Measurements from ENCODE around the gene TPCN1. TPM values are rescaled to one million over a fixed set of nuclear protein-coding genes. Genes with fewer than 3 reads are reported as not detected.

Gene TPCN1
- 7.6 and 17.0 TPM in 2 replicates for total RNA-seq (2014; rRNA removed; shearing (Covaris generic))

DNA sequence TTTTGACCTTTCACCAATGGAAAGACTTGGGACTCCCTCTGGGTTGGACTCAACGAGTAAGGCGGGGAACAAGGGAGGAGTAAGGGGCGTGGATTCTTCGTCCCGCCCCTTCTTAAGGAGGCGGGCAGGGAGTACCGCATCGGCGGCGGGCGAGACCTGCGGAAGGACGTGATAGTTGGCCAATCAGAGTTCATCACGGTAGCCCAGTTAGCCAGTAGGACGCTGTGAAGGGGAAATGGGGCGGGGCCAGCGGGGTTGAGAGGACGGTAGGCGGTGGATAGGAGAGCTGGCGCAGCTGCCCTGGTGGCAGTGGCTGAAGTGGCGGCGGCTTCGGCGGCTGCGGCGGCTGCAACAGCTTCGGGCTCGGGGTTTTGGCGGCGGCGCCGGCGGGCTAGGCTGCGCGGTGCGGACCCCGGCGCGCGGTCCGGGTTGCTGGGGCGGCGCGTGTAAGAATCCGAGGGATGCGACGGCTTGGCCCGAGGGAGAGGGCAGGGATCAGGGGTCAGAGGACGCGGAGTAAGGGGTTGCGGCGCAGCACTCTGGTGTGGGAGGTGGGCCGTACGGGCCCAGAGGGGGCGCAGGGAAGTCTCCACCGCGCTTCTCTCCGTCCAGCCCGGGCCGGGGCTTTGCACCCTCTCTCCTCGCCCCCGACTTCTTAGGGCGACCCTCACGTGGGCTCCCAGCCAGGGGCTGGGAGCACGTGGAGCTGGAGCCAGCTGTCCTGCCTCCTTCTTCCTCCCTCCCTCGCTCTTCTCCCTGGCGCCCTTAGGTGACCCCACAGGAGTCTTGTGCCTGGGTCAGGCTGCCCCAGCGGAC lies at the start of gene TPCN1:
TSS of gene TPCN1 (plus strand) at position 284 of the 816 bp plus-strand sequence. CDS start 5,389 bp downstream, outside the sequence.
- H3K27ac ChIP-seq = peak within 1 kb of the TSS; percentile 65
- peak within 1 kb of the TSS; percentile 70 for H3K4me3 ChIP-seq
- DNase-seq (ENCODE audit: low read depth in 1 of 2, low spot score in 2 of 2) = peak; percentile 99 to 100
- no peaks in the 10 kb centered on the region for H3K9me3 ChIP-seq (replicated peaks)
- peaks cover 46% of the 10 kb centered on the region for H3K4me1 ChIP-seq (replicated peaks)
- H3K36me3 ChIP-seq = no peaks in the 10 kb centered on the region
- no peaks in the 10 kb centered on the region for H3K27me3 ChIP-seq (replicated peaks)

DNA sequence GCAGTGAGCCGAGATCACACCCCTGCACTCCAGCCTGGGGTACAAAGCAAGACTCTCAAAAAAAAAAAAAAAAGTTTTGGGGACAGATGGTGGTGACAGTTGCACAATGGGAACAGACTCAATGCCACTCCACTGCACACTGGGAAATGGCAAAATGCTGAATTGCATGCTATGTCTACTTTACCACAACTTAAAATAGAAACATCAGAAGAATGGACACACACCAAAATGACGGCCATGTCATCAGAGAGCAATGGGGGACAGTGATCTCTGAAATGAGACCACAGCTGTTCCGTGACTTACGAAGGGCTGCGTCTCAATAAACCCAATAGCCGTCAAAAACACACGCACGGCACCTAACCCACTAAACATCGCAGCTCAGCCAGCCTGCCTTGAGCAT lies 49.7 kb upstream of the TPCN1 start:
- Histone ChIP-seq H3K4me1 (replicated peaks) (no peaks in the 10 kb centered on the region), H3K36me3 (peaks cover 89% of the 10 kb centered on the region), H3K27me3 (replicated peaks) (no peaks in the 10 kb centered on the region; the same call in 1 of the 2 replicates), H3K9me3 (replicated peaks) (0 out of 2 replicates have a peak, but pooled peaks cover 2% of the 10 kb centered on the region), H3K4me3 (no peak overlapping the region), H3K27ac (no peak overlapping the region)
- DNase-seq (ENCODE audit: low read depth in 1 of 2, low spot score in 2 of 2) = no peak

DNA sequence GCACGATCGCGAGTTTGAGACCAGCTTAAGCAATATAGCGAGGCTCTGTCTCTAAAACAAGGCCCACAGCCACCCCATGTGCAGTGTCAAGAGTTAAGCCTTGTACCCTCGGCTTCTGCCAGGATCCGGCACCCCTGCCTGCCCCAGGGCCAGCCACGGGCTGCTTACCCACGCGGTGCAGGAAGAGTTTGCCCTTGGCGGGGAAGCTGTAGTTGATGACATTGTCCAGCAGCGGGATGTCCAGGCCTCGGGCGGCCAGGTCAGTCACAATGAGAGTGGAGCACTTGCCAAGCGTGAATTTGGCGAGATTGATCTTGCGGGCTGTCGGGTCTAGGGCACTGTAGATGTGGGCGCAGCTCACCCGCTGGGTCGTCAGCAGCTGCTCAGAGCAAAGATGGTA lies 49.1 kb upstream of the TPCN1 start:
- Histone ChIP-seq H3K36me3 (peaks cover 89% of the 10 kb centered on the region), H3K4me3 (no peak overlapping the region), H3K27ac (no peak overlapping the region), H3K27me3 (replicated peaks) (no peaks in the 10 kb centered on the region; the same call in 1 of the 2 replicates), H3K4me1 (replicated peaks) (no peaks in the 10 kb centered on the region), H3K9me3 (replicated peaks) (0 out of 2 replicates have a peak, but pooled peaks cover 2% of the 10 kb centered on the region)
- no peak for DNase-seq (ENCODE audit: low read depth in 1 of 2, low spot score in 2 of 2)

DNA sequence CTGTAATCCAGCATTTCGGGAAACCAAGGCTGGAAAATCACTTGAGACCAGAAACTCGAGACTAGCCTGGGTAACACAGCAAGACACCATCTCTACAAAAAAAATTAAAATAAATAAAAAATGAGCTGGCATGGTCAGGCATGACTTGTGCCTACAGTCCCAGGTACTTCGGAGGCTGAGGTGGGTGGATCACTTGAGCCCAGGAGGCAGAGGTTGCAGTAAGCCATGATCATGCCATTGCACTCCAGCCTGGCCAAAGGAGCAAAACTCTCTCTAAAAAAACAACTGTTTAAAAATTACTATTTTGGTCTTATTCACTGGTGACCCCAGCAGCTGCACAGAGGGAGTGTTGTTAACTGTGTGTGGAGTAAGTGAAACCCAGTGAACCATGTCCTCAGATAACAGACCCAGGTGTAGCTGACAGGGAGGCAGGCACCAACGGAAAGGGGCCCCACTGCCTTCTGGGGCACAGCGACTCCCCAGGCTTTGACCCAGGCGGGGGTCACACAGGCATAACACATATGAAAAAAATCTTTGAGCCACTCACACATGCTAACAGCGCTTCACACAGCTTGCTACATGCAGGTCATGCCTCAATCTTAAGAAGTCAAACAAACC lies 48.1 kb upstream of the TPCN1 start:
- DNase-seq (ENCODE audit: low read depth in 1 of 2, low spot score in 2 of 2) = no peak
- Histone ChIP-seq H3K9me3 (replicated peaks) (0 out of 2 replicates have a peak, but pooled peaks cover 2% of the 10 kb centered on the region), H3K27me3 (replicated peaks) (no peaks in the 10 kb centered on the region; the same call in 1 of the 2 replicates), H3K36me3 (peaks cover 89% of the 10 kb centered on the region), H3K4me3 (no peak overlapping the region), H3K4me1 (replicated peaks) (no peaks in the 10 kb centered on the region), H3K27ac (no peak overlapping the region)

- no peak overlapping the region for H3K27ac ChIP-seq
- H3K27me3 ChIP-seq (replicated peaks) = no peaks in the 10 kb centered on the region; the same call in 1 of the 2 replicates
- 0 out of 2 replicates have a peak, but pooled peaks cover 2% of the 10 kb centered on the region for H3K9me3 ChIP-seq (replicated peaks)
- H3K36me3 ChIP-seq = peaks cover 89% of the 10 kb centered on the region
- peak; percentile 53 to 76 for DNase-seq (ENCODE audit: low read depth in 1 of 2, low spot score in 2 of 2)
- H3K4me1 ChIP-seq (replicated peaks) = no peaks in the 10 kb centered on the region
- no peak overlapping the region for H3K4me3 ChIP-seq
These were observed 46.5 kb upstream of the TPCN1 start for GRCh38 chr12:113174461-113175384.

DNA sequence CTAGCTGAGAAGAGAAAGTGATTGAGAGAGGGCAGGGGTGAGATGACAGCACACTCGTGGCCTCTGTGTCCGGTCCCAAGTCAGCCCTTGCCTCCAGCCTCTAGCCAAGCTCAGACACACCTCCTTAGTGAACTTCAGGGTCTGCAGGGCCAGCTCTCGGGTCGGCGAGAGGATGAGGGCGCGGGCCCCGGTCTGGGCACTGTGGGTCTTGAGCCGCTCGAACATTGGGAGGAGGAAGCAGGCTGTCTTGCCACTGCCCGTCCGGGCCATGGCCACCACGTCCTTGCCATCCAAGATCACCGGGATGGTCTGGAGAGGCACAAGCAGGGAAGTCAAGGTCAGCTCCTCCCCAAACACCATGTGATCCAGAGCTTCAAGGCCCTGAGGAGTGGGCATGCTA lies 42.2 kb upstream of the TPCN1 start:
- no peaks in the 10 kb centered on the region for H3K27me3 ChIP-seq (replicated peaks)
- peaks cover 3% of the 10 kb centered on the region; the same call in 1 of the 2 replicates for H3K4me1 ChIP-seq (replicated peaks)
- no peak for DNase-seq (ENCODE audit: low read depth in 1 of 2, low spot score in 2 of 2)
- H3K27ac ChIP-seq = no peak overlapping the region
- H3K9me3 ChIP-seq (replicated peaks) = 0 out of 2 replicates have a peak, but pooled peaks cover 2% of the 10 kb centered on the region
- H3K36me3 ChIP-seq = peaks cover 71% of the 10 kb centered on the region
- H3K4me3 ChIP-seq = no peak overlapping the region

DNA sequence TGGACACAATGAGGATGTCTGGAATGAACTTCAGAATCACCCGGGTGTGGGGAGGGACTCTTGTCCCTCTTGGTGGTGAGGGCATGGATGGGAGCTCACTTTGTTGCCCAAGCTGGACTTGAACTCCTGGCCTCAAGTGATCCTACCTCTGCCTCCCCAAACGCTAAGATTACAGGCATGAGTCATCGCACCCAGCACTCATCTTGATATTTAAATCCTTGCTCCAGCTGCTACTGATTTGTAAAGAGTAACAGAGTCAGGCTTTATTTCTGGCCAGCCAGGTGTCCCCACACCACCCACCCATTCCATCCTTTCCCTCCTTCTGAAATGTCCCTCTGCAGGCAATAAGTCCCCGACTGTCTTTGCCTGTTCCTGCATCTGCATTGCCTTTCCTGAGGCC lies 40.9 kb upstream of the TPCN1 start:
- no peaks in the 10 kb centered on the region for H3K9me3 ChIP-seq (replicated peaks)
- H3K36me3 ChIP-seq = peaks cover 65% of the 10 kb centered on the region
- no peak overlapping the region for H3K4me3 ChIP-seq
- H3K27ac ChIP-seq = no peak overlapping the region
- H3K4me1 ChIP-seq (replicated peaks) = peaks cover 6% of the 10 kb centered on the region; the same call in 1 of the 2 replicates
- no peaks in the 10 kb centered on the region for H3K27me3 ChIP-seq (replicated peaks)
- DNase-seq (ENCODE audit: low read depth in 1 of 2, low spot score in 2 of 2) = no peak

DNA sequence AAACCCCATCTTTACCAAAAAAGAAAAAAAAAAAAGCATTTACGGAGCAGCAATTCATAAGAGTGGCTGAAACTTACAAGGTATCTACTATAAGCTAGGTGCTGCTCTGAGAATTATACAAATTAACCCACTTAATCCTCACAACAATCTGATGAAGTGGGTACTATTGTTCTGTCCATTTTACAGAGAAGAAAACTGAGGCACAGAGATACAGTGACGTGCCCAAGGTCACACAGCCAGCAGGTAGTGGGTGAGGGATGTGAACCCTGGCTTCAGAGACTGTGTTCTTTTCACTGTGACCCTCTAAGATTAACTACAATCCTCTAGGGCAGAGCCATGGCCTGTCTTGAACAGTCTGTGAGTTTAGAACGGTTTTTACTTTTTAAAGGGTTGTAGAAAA lies 39.3 kb upstream of the TPCN1 start:
- no peak for DNase-seq (ENCODE audit: low read depth in 1 of 2, low spot score in 2 of 2)
- no peaks in the 10 kb centered on the region for H3K27me3 ChIP-seq (replicated peaks)
- no peaks in the 10 kb centered on the region for H3K9me3 ChIP-seq (replicated peaks)
- no peak overlapping the region for H3K4me3 ChIP-seq
- H3K27ac ChIP-seq = no peak overlapping the region
- H3K4me1 ChIP-seq (replicated peaks) = peaks cover 16% of the 10 kb centered on the region
- H3K36me3 ChIP-seq = peaks cover 64% of the 10 kb centered on the region

- H3K9me3 ChIP-seq (replicated peaks) = no peaks in the 10 kb centered on the region
- H3K4me1 ChIP-seq (replicated peaks) = peaks cover 28% of the 10 kb centered on the region
- H3K27ac ChIP-seq = no peak overlapping the region
- H3K4me3 ChIP-seq = no peak overlapping the region
- no peak for DNase-seq (ENCODE audit: low read depth in 1 of 2, low spot score in 2 of 2)
- no peaks in the 10 kb centered on the region for H3K27me3 ChIP-seq (replicated peaks)
- peaks cover 59% of the 10 kb centered on the region for H3K36me3 ChIP-seq
These were observed 38.2 kb upstream of the TPCN1 start for GRCh38 chr12:113183030-113183589.

DNA sequence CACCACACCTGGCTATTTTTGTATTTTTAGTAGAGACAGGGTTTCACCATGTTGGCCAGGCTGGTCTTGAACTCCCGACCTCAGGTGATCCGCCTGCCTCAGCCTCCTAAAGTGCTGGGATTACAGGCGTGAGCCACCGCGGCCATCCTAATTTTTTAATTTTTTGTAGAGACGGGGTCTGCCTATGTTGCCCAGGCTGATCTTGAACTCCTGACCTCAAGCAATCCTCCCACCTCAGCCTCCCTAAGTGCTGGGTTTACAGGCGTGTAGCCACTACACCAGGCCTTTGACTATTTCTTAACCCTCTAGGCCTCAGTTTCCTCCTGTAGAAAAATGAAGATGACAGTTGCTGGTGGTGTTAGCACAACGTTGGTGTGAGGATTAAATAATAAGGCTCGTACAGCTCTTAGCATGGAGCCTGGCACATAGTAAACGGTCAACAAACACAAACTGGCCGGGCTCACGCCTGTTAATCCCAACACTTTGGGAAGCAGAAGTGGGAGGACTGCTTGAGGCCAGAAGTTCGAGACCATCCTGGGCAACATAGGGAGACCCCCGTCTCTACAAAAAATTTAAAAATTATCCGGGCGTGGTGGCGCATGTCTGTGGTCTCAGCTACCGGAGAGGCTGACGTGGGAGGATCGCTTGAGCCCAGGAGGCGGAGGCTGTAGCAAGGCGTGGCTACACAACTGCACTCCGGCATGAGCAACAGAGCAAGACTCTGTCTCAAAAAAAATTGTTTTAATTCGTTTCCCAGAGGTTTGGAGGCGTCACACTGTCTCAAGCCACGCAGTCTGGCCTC lies 37.0 kb upstream of the TPCN1 start:
- Histone ChIP-seq H3K27ac (peak overlapping the region; percentile 97), H3K9me3 (replicated peaks) (no peaks in the 10 kb centered on the region), H3K36me3 (peaks cover 56% of the 10 kb centered on the region), H3K27me3 (replicated peaks) (no peaks in the 10 kb centered on the region), H3K4me3 (peak overlapping the region; percentile 93), H3K4me1 (replicated peaks) (peaks cover 31% of the 10 kb centered on the region)
- no peak for DNase-seq (ENCODE audit: low read depth in 1 of 2, low spot score in 2 of 2)

DNA sequence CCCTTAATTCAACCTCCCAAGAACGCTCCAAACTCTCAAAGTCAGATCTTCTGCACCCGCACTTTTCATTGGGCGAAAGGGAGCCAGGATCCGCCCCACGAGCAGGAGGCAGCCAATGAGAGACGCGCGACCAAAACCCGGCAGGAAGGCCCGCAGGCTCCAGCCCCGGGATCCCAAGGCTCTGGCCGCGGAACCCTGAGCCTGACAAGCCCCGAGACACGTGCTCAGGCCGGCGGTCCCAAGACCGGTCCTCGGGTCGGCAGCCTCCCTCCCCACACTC lies 36.4 kb upstream of the TPCN1 start:
- Histone ChIP-seq H3K27me3 (replicated peaks) (no peaks in the 10 kb centered on the region), H3K4me3 (peak overlapping the region; percentile 93), H3K4me1 (replicated peaks) (peaks cover 31% of the 10 kb centered on the region), H3K9me3 (replicated peaks) (no peaks in the 10 kb centered on the region), H3K36me3 (peaks cover 52% of the 10 kb centered on the region), H3K27ac (peak overlapping the region; percentile 97)
- DNase-seq (ENCODE audit: low read depth in 1 of 2, low spot score in 2 of 2) = peak; percentile 89 to 96

GRCh38 chr12:113185180-113186032 lies 35.9 kb upstream of the TPCN1 start, which contains the start of the genes DDX54 and RITA1:
TSS of gene DDX54 (minus strand) at chr12:113185478. CDS start at chr12:113185451, 27 bp downstream.
TSS of gene RITA1 (plus strand) at chr12:113185721. CDS start at chr12:113186747, 1,026 bp downstream.
- H3K27ac ChIP-seq = peak within 1 kb of the TSS; percentile 97
- H3K4me1 ChIP-seq (replicated peaks) = peaks cover 31% of the 10 kb centered on the region
- no peaks in the 10 kb centered on the region for H3K27me3 ChIP-seq (replicated peaks)
- no peaks in the 10 kb centered on the region for H3K9me3 ChIP-seq (replicated peaks)
- H3K36me3 ChIP-seq = peaks cover 47% of the 10 kb centered on the region
- H3K4me3 ChIP-seq = peak within 1 kb of the TSS; percentile 93
- peak; percentile 69 to 92 for DNase-seq (ENCODE audit: low read depth in 1 of 2, low spot score in 2 of 2)
